Prostate gland (tissue), 2 donors: ENCODE measurements around the gene HADHA.

Source experiments
- POLR2A ChIP-seq: fragments of 450-650 bp; IDR thresholded peaks from one replicate; pipeline ENCODE4 v1.6.1; 2016; ENCODE audit warnings: antibody characterized with exemption, mild to moderate bottlenecking
- POLR2AphosphoS5 ChIP-seq: sonication (generic); formaldehyde crosslinking; IDR thresholded peaks from one replicate; pipeline ENCODE4 v1.6.1; 2017; ENCODE audit warnings: antibody characterized with exemption
- TF ChIP-seq, protein P1 (sequence below), 4 experiments: fragments of 200-600 bp in 2 of 4; fragments of 450-650 bp in 2 of 4; sonication (generic) in 2 of 4; IDR thresholded peaks; 1 replicate in 3 of 4; 2 replicates in 1 of 4; pipeline ENCODE4 v1.5.1; 2016 to 2019; ENCODE audit warnings: antibody characterized with exemption in 4 of 4, mild to moderate bottlenecking in 2 of 4, moderate library complexity in 2 of 4

DNA sequence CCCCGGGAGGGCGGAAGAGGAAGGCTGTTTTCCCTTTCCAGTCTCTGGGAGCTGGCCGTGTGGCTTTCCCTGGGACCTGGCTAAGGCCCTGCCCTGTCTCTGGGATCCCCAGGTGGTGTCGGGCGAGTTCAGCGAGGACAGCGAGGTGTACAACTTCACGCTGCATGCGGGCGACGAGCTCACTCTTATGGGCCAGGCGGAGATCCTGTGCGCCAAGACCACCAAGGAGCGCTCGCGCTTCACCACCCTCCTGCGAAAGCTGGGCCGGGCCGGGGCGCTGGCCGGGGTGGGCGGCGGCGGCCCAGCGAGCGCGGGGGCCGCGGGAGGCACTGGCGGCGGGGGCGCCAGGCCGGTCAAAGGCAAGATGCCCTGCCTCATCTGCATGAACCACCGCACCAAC, 60.3 kb downstream of the HADHA start:
- TF ChIP-seq, protein P1, sequence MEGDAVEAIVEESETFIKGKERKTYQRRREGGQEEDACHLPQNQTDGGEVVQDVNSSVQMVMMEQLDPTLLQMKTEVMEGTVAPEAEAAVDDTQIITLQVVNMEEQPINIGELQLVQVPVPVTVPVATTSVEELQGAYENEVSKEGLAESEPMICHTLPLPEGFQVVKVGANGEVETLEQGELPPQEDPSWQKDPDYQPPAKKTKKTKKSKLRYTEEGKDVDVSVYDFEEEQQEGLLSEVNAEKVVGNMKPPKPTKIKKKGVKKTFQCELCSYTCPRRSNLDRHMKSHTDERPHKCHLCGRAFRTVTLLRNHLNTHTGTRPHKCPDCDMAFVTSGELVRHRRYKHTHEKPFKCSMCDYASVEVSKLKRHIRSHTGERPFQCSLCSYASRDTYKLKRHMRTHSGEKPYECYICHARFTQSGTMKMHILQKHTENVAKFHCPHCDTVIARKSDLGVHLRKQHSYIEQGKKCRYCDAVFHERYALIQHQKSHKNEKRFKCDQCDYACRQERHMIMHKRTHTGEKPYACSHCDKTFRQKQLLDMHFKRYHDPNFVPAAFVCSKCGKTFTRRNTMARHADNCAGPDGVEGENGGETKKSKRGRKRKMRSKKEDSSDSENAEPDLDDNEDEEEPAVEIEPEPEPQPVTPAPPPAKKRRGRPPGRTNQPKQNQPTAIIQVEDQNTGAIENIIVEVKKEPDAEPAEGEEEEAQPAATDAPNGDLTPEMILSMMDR (IDR thresholded peaks at IDR 0.05) = no peak
- TF ChIP-seq POLR2AphosphoS5 = no peak
- no peak for TF ChIP-seq POLR2A
